K562 (cell line): ENCODE results near the gene MYO16. TPM values are rescaled to one million over a fixed set of nuclear protein-coding genes. Genes with fewer than 3 reads are reported as not detected.

Experiments used
- ATAC-seq: fragments of 200-7000 bp; cut with Tn5 transposase; 3 replicates; pipeline ENCODE4 v1.9.1; 2020; ENCODE audit warnings: moderate library complexity
- BruUV-seq: library from RNA; stranded (reverse); fragments of 400-500 nt; replicated peaks from 2 replicates; lab custom pipeline; 2021; lab: Mats Ljungman, UMichigan
- CTCF ChIA-PET: fragments of 300-600 bp; formaldehyde crosslinking; extraction: SDS; loops from one replicate; lab custom pipeline; 2021; ENCODE audit warnings: low intra/inter-chr PET ratio; lab: Yijun Ruan, JAX
- POLR2A ChIA-PET: fragments of 300-600, 350-650 bp; sonication (Branson Sonifier 250); formaldehyde crosslinking; extraction: SDS; loops from one replicate; lab custom pipeline; 2021; ENCODE audit warnings: antibody characterized with exemption, inconsistent platforms; lab: Yijun Ruan, JAX
- DNase-seq, 4 experiments: peaks; one replicate each; pipeline versions ENCODE4 v3.0.0 to v3.0.0-alpha.2; 2011 to 2018; ENCODE audit warnings: low spot score in 3 of 4, mixed read lengths in 3 of 4; ENCODE audit errors: extremely low read depth in 1 of 4
- FAIRE-seq: peaks from 2 replicates; lab custom pipeline; 2011; peaks lifted over from hg19 to GRCh38; lab: Jason Lieb, UNC
- H2AFZ ChIP-seq: 2 replicates; pipeline ENCODE4 v1.6.0; 2011; ENCODE audit warnings: low read depth, low read length, control low read depth, inconsistent platforms
- H3K27ac ChIP-seq: fragments of 200-600 bp; 3 replicates; pipeline ENCODE4 v1.8.0; 2011; ENCODE audit warnings: low read depth, mild to moderate bottlenecking, control low read depth, inconsistent platforms, low read length, moderate library complexity, mixed read lengths; ENCODE audit errors: extremely low read depth
- H3K27me3 ChIP-seq, 2 experiments: fragments of 300-600 bp in 1 of 2; 2 replicates in 1 of 2; 3 replicates in 1 of 2; pipeline versions ENCODE4 v1.6.0 to v1.8.0; 2011; ENCODE audit warnings: inconsistent platforms in 2 of 2, low read length in 2 of 2, mild to moderate bottlenecking in 1 of 2, mixed read lengths in 1 of 2, moderate library complexity in 1 of 2; ENCODE audit not compliant: control insufficient read depth in 2 of 2, insufficient read depth in 2 of 2
- H3K36me3 ChIP-seq: fragments of 300-600 bp; 3 replicates; pipeline ENCODE4 v1.8.0; 2011; ENCODE audit warnings: mild to moderate bottlenecking, low read length, inconsistent platforms; ENCODE audit not compliant: control insufficient read depth, insufficient read depth
- H3K4me1 ChIP-seq, 2 experiments: fragments of 200-600 bp in 1 of 2; replicated peaks in 1 of 2; 2 replicates in 1 of 2; 3 replicates in 1 of 2; pipeline versions ENCODE4 v1.5.1 to v1.8.0; 2011; ENCODE audit warnings: inconsistent platforms in 2 of 2, low read length in 2 of 2, mild to moderate bottlenecking in 1 of 2, mixed read lengths in 1 of 2, moderate library complexity in 1 of 2; ENCODE audit not compliant: control insufficient read depth in 2 of 2, insufficient read depth in 2 of 2
- H3K4me2 ChIP-seq: 2 replicates; pipeline ENCODE4 v1.6.1; 2011; ENCODE audit warnings: low read length, control low read depth, inconsistent platforms, mixed read lengths; ENCODE audit not compliant: insufficient read depth
- H3K4me3 ChIP-seq: fragments of 200-600 bp; sonication (generic), shearing (Covaris generic); 2 replicates; pipeline ENCODE4 v1.5.1; 2016; ENCODE audit warnings: control low read depth, inconsistent platforms
- H3K79me2 ChIP-seq: fragments of 200-600 bp; 3 replicates; pipeline ENCODE4 v1.8.0; 2011; ENCODE audit warnings: low read length, inconsistent platforms; ENCODE audit not compliant: control insufficient read depth, insufficient read depth
- H3K9ac ChIP-seq, 2 experiments: 2 replicates each; pipeline versions ENCODE4 v1.6.0 to v1.6.1; 2011; ENCODE audit warnings: low read depth in 2 of 2, low read length in 2 of 2, control low read depth in 1 of 2, inconsistent platforms in 1 of 2, mild to moderate bottlenecking in 1 of 2, mixed read lengths in 1 of 2; ENCODE audit not compliant: insufficient read depth in 1 of 2
- H3K9me1 ChIP-seq: one replicate; pipeline ENCODE4 v1.6.0; 2011; ENCODE audit warnings: inconsistent platforms, mild to moderate bottlenecking, low read length, moderate library complexity; ENCODE audit not compliant: control insufficient read depth, insufficient read depth
- H3K9me3 ChIP-seq: replicated peaks from 2 replicates; pipeline ENCODE4 v1.5.1; 2011; ENCODE audit warnings: low read depth, low read length, inconsistent platforms; ENCODE audit not compliant: control insufficient read depth, insufficient read depth
- H4K20me1 ChIP-seq: replicated peaks from 2 replicates; pipeline ENCODE4 v1.6.1; 2011; ENCODE audit warnings: low read length, inconsistent platforms, mixed read lengths; ENCODE audit not compliant: control insufficient read depth, insufficient read depth
- ATF1 ChIP-seq, 2 experiments: fragments of 450-650 bp in 1 of 2; IDR thresholded peaks; 2 replicates each; pipeline ENCODE4 v1.6.1; 2016; ENCODE audit warnings: missing compliant biosample characterization in 1 of 2, missing genetic modification characterization in 1 of 2
- BCL6 ChIP-seq: fragments of 250-450 bp; sonication (Bioruptor Pico); IDR thresholded peaks from 2 replicates; pipeline ENCODE4 v1.4.0; 2020
- BDP1 ChIP-seq: IDR thresholded peaks from 3 replicates; pipeline ENCODE4 v1.6.1; 2011; ENCODE audit not compliant: insufficient read length, insufficient read depth
- CBX8 ChIP-seq: fragments of 200-600 bp; sonication (generic); IDR thresholded peaks from 2 replicates; pipeline ENCODE4 v1.6.1; 2012; ENCODE audit warnings: borderline replicate concordance, mixed run types, low read depth, mild to moderate bottlenecking, moderate library complexity, mixed read lengths, low read length, control low read depth, inconsistent platforms; ENCODE audit not compliant: poor library complexity, severe bottlenecking; ENCODE audit errors: extremely low read depth
- HNRNPLL ChIP-seq: fragments of 200-400 bp; formaldehyde crosslinking; IDR thresholded peaks from 2 replicates; pipeline ENCODE4 v1.6.1; 2017; ENCODE audit warnings: low read length, low read depth, mild to moderate bottlenecking; ENCODE audit not compliant: poor library complexity, severe bottlenecking
- HSF4 ChIP-seq: fragments of 250-450 bp; sonication (Bioruptor Pico); IDR thresholded peaks from 2 replicates; pipeline ENCODE4 v2.1.2; 2022; ENCODE audit warnings: mild to moderate bottlenecking, moderate library complexity, borderline replicate concordance
- KLF6 ChIP-seq: fragments of 250-450 bp; sonication (Bioruptor Pico); IDR thresholded peaks from 2 replicates; pipeline ENCODE4 v1.4.0; 2020; ENCODE audit warnings: mild to moderate bottlenecking, moderate library complexity, borderline replicate concordance
- MYNN ChIP-seq, 2 experiments: sonication (generic); formaldehyde crosslinking in 1 of 2; IDR thresholded peaks; 2 replicates each; pipeline versions ENCODE4 v1.5.0 to v1.6.1; 2016 to 2020; ENCODE audit warnings: antibody characterized with exemption in 1 of 2, missing genetic modification reagents in 1 of 2
- PHB2 ChIP-seq: fragments of 450-650 bp; IDR thresholded peaks from 2 replicates; pipeline ENCODE4 v1.6.1; 2017; ENCODE audit warnings: low read depth
- PURB ChIP-seq: sonication (generic); formaldehyde crosslinking; IDR thresholded peaks from 2 replicates; pipeline ENCODE4 v1.9.0; 2021; ENCODE audit warnings: low read depth, mild to moderate bottlenecking, missing genetic modification reagents
- RBM15 ChIP-seq: fragments of 200-400 bp; formaldehyde crosslinking; IDR thresholded peaks from 2 replicates; pipeline ENCODE4 v1.6.1; 2018; ENCODE audit warnings: mild to moderate bottlenecking, low read length, moderate library complexity; ENCODE audit not compliant: insufficient read depth
- SRSF7 ChIP-seq: fragments of 200-400 bp; formaldehyde crosslinking; optimal IDR thresholded peaks from 2 replicates; pipeline ENCODE3; 2017; ENCODE audit warnings: mild to moderate bottlenecking, low read depth, low read length
- TARDBP ChIP-seq: fragments of 450-650 bp; IDR thresholded peaks from 2 replicates; pipeline ENCODE4 v1.6.1; 2016
- YY1 ChIP-seq, 3 experiments: IDR thresholded peaks; 2 replicates each; pipeline ENCODE4 v1.6.1; 2011; ENCODE audit warnings: low read length in 2 of 3, mild to moderate bottlenecking in 2 of 3, moderate library complexity in 2 of 3, borderline replicate concordance in 1 of 3, control low read depth in 1 of 3, low read depth in 1 of 3; ENCODE audit not compliant: insufficient read depth in 3 of 3, insufficient replicate concordance in 2 of 3, control insufficient read depth in 1 of 3, insufficient read length in 1 of 3; ENCODE audit errors: extremely low read depth in 1 of 3
- ZNF282 ChIP-seq: sonication (generic); formaldehyde crosslinking; IDR thresholded peaks from 2 replicates; pipeline ENCODE4 v1.8.1; 2023; ENCODE audit warnings: missing genetic modification reagents
- ZNF511 ChIP-seq: sonication (generic); formaldehyde crosslinking; IDR thresholded peaks from 2 replicates; pipeline ENCODE4 v1.8.0; 2022; ENCODE audit warnings: mild to moderate bottlenecking, missing genetic modification reagents
- ZNF644 ChIP-seq: fragments of 200-800 bp; sonication (Bioruptor generic); IDR thresholded peaks from 2 replicates; pipeline ENCODE4 v1.6.1; 2016; ENCODE audit warnings: low read depth, missing genetic modification characterization, missing compliant biosample characterization
- ZNF699 ChIP-seq: fragments of 250-450 bp; sonication (Bioruptor Pico); IDR thresholded peaks from 2 replicates; pipeline ENCODE4 v1.8.0; 2021; ENCODE audit warnings: mild to moderate bottlenecking, moderate library complexity; ENCODE audit not compliant: insufficient replicate concordance
- WGBS: fragments of 100-300 bp; shearing (Covaris generic); methylation state at CpG from one replicate; pipeline ENCODE4 v1.1.6; 2016; ENCODE audit warnings: low coverage, mixed read lengths; ENCODE audit not compliant: insufficient coverage; ENCODE audit errors: missing lambda C conversion rate; 5-methylcytosine and 5-hydroxymethylcytosine counted together
- in situ Hi-C: fragments of 300-500 bp; cut with MboI; formaldehyde crosslinking; loops from 4 replicates; pipeline ENCODE4 v1.15.0; 2018; ENCODE audit warnings: inconsistent platforms, mixed read lengths
- intact Hi-C: fragments of 100-400 bp; cut with micrococcal nuclease; formaldehyde crosslinking; loops from 2 replicates; pipeline ENCODE4 v1.14.2; 2022
- polyA plus RNA-seq, 8 experiments: library from polyadenylated mRNA; depleted of rRNA in 4 of 8; stranded (reverse) in 5 of 8; unstranded in 3 of 8; fragments of >200 nt; fragmentation: Nextera tagmentation in 2 of 8; fragmentation: Illumina TruSeq in 1 of 8; extraction: Ambion mirVana in 2 of 8; extraction: Trizol in 1 of 8; gene quantifications; 2 replicates each; pipeline versions ENCODE4 v1.2.1 to v1.2.3, GENCODE V29; 2011 to 2014; ENCODE audit warnings: inconsistent platforms in 1 of 8, missing spikeins in 1 of 8
- total RNA-seq, 7 experiments: library from RNA; depleted of rRNA in 6 of 7; stranded (reverse); fragments of >200 nt in 6 of 7; fragmentation: Illumina TruSeq in 2 of 7; extraction: Trizol in 2 of 7; gene quantifications; 2 replicates each; pipeline versions ENCODE4 v1.2.1 to v1.2.3, GENCODE V29; 2011 to 2021; ENCODE audit warnings: low replicate concordance in 1 of 7
- TF ChIP-seq, protein P1 (sequence below): fragments of 250-450 bp; sonication (Bioruptor Pico); IDR thresholded peaks from 2 replicates; pipeline ENCODE4 v1.5.0; 2021; ENCODE audit warnings: mild to moderate bottlenecking, moderate library complexity

The MYO16 gene
- total and polyA plus RNA-seq, 9 of the 15 experiments (the other 6 are each of a cell fraction or from before 2014, with no cell fraction given) = 4.3 to 45.7 (median 12.1) TPM

DNA sequence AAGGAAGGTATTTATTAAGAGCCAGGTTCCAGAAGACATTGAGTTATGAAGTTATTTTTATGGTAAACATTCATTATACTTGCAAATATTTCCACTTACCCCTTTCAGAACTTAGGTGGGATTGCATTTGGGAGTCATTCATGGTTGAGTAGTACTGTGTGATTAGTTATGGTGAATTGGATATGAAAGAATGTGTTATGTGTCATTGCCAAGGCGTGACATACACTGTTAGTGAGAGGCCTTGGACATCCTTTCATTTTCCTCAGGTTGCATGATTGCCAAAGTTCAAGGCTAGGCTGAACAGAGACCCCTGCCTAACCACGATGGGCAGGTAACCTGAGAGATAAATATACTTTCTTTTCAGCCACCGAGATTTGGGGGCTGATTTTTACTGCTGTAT lies 40.9 kb upstream of the MYO16 start:
- H4K20me1 ChIP-seq = no peaks in the 10 kb centered on the region
- no peak overlapping the region for H3K27ac ChIP-seq
- ATAC-seq = no peak
- intact Hi-C loops = no loop called here
- H3K9ac ChIP-seq = no peak overlapping the region
- no peak overlapping the region for H3K4me3 ChIP-seq
- H3K4me1 ChIP-seq = no peaks in the 10 kb centered on the region; a peak in 1 of 5 replicates
- BruUV-seq = no TSS peak
- H3K79me2 ChIP-seq = no peaks in the 10 kb centered on the region
- no peak overlapping the region for H2AFZ ChIP-seq
- TF ChIP-seq YY1 (IDR thresholded peaks at IDR 0.05; ENCODE audit: borderline replicate concordance in 1 of 3, control insufficient read depth in 1 of 3, extremely low read depth in 1 of 3, insufficient read depth in 3 of 3, insufficient read length in 1 of 3, insufficient replicate concordance in 2 of 3, low read depth in 1 of 3, low read length in 2 of 3) (no peak), ATF1 (CRISPR knock-in tag; IDR thresholded peaks at IDR 0.05) (no peak), ATF1 (tag; IDR thresholded peaks at IDR 0.05) (no peak), KLF6 (no peak), ZNF511 (CRISPR knock-in tag) (no peak), BDP1 (no peak), TARDBP (no peak), PURB (CRISPR knock-in tag) (no peak), ZNF644 (tag) (no peak), SRSF7 (no peak), BCL6 (no peak), PHB2 (no peak), MYNN (IDR thresholded peaks at IDR 0.05) (no peak), MYNN (CRISPR knock-in tag; IDR thresholded peaks at IDR 0.05) (no peak), ZNF282 (no peak), HNRNPLL (no peak), RBM15 (no peak), ZNF699 (CRISPR knock-in tag) (no peak), HSF4 (no peak), CBX8 (no peak)
- TF ChIP-seq, protein P1, sequence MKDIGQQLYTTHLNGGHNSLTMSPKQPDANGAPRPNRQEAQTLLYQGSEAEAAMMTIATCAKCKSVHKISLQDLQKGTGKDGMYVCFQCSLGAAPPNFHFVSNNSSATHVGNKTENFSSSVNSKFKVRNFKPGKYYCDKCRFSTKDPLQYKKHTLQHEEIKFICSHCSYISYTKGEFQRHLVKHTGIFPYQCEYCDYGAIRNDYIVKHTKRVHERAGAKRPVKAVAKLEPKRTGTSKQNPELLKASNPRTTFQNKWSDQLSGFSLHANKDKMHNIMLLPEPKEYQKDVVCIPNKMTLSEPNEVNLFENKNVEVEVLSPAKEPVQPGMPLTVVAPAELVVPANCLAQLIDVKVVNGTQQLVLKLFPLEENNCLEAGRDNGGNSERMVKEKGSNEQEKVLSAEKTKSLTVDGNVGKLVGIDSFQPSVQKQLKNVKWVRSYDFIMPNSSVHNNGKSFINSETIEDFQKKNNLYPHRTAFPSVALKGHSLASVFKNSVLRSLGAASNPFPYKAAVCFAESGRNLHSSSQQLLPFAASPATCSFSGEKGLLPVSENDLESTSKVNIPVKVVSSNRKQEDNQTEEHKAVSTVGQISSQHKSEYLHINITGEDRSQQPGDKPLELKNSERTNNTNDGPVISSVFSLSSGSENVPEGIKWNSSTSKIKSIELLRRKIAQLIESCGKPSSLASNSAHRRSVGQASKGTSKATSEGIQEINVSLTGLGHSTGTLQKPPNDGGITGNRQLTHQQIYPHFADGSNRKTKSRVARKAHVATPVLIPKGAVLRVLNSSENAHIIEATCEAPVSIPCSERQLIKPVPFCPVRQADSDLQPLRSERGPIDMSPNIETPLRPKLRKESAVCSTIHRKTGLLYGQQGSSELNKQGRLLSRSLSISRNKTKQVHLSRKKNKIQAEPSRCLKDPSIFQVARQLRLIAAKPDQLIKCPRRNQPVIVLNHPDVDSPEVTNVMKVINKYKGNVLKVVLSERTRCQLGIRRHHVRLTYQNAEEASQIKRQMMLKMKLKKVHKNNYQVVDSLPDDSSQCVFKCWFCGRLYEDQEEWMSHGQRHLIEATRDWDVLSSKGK (CRISPR knock-in tag) = no peak
- H3K9me3 ChIP-seq = 0 out of 2 replicates have a peak, but pooled peaks cover 3% of the 10 kb centered on the region
- H3K9me1 ChIP-seq = no peaks in the 10 kb centered on the region
- 37% methylated on average over 3 of the region's 3 CpGs for WGBS
- ChIA-PET CTCF (no interaction called here), POLR2A (no interaction called here)
- in situ Hi-C loops = no loop called here
- FAIRE-seq = no peak
- DNase-seq = no peak
- no peaks in the 10 kb centered on the region for H3K36me3 ChIP-seq
- H3K27me3 ChIP-seq = no peaks in the 10 kb centered on the region
- H3K4me2 ChIP-seq = no peak overlapping the region
